ENCODE results near the gene SDK2. TPM values are rescaled to one million over a fixed set of nuclear protein-coding genes. Genes with fewer than 3 reads are reported as not detected.

The SDK2 gene
- polyA plus RNA-seq (2012; ENCODE audit: insufficient read length, low read depth): 9.7 TPM

DNA sequence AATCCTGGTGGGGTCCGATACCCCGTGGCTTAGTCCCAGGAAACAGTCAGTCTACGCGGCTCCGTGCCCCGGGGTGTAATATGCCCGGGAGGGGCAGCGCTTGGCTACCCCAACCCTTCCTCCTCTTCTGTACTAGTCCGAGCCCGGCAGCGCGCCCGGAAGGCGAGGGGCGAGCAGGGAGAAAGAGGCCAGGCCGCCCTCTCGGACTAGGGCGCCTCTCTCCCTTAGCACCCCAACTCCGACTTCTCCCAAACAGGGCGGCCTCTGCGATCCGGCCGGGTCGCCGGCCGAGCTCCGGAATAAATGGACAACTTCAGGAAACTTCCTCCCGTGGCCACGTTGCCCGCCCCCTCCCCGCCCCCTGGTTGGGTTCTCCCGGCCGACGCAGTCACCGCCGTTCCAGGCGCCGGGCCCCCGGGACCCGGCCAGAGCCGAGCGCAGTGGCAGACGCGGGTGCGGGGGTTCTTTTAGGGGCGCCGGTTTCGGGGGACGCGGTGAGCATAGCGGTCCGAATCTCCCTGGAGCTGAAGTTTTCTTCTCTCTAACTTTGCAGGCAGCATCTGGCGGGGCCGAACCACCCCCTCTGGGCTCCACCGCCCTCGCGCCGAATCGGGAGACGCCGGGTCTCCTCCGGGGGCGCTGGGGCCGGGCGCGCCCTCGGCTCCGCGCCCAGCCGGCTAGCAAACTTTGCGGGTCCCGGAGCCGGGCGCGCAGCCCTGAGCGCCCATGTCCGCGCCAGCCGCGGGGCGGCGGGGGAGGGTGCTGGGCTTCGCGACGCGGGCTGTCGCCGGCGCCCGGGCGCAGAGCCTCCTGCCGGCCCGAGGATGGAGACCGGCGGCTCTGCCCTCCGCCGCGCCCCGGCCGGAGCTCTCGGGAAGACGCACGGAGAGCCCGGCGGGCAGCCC lies at the start of gene SDK2:
Gene SDK2, minus strand, starts transcription at position 301 of the 905 bp plus-strand sequence. CDS start 357 bp downstream, outside the sequence.
- TF ChIP-seq, protein P1, sequence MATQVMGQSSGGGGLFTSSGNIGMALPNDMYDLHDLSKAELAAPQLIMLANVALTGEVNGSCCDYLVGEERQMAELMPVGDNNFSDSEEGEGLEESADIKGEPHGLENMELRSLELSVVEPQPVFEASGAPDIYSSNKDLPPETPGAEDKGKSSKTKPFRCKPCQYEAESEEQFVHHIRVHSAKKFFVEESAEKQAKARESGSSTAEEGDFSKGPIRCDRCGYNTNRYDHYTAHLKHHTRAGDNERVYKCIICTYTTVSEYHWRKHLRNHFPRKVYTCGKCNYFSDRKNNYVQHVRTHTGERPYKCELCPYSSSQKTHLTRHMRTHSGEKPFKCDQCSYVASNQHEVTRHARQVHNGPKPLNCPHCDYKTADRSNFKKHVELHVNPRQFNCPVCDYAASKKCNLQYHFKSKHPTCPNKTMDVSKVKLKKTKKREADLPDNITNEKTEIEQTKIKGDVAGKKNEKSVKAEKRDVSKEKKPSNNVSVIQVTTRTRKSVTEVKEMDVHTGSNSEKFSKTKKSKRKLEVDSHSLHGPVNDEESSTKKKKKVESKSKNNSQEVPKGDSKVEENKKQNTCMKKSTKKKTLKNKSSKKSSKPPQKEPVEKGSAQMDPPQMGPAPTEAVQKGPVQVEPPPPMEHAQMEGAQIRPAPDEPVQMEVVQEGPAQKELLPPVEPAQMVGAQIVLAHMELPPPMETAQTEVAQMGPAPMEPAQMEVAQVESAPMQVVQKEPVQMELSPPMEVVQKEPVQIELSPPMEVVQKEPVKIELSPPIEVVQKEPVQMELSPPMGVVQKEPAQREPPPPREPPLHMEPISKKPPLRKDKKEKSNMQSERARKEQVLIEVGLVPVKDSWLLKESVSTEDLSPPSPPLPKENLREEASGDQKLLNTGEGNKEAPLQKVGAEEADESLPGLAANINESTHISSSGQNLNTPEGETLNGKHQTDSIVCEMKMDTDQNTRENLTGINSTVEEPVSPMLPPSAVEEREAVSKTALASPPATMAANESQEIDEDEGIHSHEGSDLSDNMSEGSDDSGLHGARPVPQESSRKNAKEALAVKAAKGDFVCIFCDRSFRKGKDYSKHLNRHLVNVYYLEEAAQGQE (IDR thresholded peaks at IDR 0.05; ENCODE audit: insufficient read depth in 1 of 2, low read depth in 2 of 2, low read length in 2 of 2): no peak
- TF ChIP-seq SIN3A (IDR thresholded peaks at IDR 0.05; ENCODE audit: borderline replicate concordance, insufficient read depth, low read length): no peak
- no peak for TF ChIP-seq TAF1 (IDR thresholded peaks at IDR 0.05; ENCODE audit: borderline replicate concordance, insufficient read depth, low read length)
- TF ChIP-seq POLR2AphosphoS5 (IDR thresholded peaks at IDR 0.05; ENCODE audit: low read depth, low read length): no peak; the same call in 1 of the 2 replicates
- TF ChIP-seq FOXP2 (optimal IDR thresholded peaks at IDR 0.05; ENCODE audit: borderline replicate concordance, extremely low read depth, extremely low read length, insufficient read depth): no peak

- TF ChIP-seq TAF1 (IDR thresholded peaks at IDR 0.05; ENCODE audit: borderline replicate concordance, insufficient read depth, low read length) (no peak), POLR2AphosphoS5 (IDR thresholded peaks at IDR 0.05; ENCODE audit: low read depth, low read length) (no peak), SIN3A (IDR thresholded peaks at IDR 0.05; ENCODE audit: borderline replicate concordance, insufficient read depth, low read length) (no peak), FOXP2 (optimal IDR thresholded peaks at IDR 0.05; ENCODE audit: borderline replicate concordance, extremely low read depth, extremely low read length, insufficient read depth) (no peak)
- TF ChIP-seq, protein P1 (IDR thresholded peaks at IDR 0.05; ENCODE audit: insufficient read depth in 1 of 2, low read depth in 2 of 2, low read length in 2 of 2): no peak
Observed at GRCh38 chr17:73693071-73693470, 48.8 kb upstream of the SDK2 start.

DNA sequence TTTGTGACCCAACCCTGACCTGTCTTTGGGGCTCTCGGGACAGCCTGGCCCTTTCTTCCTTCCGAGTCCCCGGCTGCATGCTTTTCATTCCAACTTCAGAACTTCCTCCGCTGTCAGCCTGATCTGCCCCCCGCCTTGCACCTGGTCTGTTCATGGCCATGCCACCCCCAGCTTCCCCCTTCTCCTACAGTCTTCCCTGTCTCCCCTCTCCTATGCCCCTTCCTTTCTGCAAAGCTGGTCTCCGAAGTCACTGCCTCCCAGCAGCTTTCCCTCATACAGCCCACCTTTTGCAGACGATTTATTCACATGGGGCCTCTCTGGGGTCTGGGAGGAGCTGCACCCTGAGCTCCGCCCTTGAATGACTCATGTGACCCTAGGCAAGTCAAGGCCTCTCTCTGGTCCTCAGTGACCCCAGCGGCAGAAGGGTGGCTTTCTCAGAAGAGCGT lies 47.1 kb upstream of the SDK2 start:
- no peak for TF ChIP-seq TAF1 (IDR thresholded peaks at IDR 0.05; ENCODE audit: borderline replicate concordance, insufficient read depth, low read length)
- TF ChIP-seq POLR2AphosphoS5 (IDR thresholded peaks at IDR 0.05; ENCODE audit: low read depth, low read length): no peak
- no peak for TF ChIP-seq SIN3A (IDR thresholded peaks at IDR 0.05; ENCODE audit: borderline replicate concordance, insufficient read depth, low read length)
- TF ChIP-seq FOXP2 (optimal IDR thresholded peaks at IDR 0.05; ENCODE audit: borderline replicate concordance, extremely low read depth, extremely low read length, insufficient read depth): no peak
- TF ChIP-seq, protein P1 (IDR thresholded peaks at IDR 0.05; ENCODE audit: insufficient read depth in 1 of 2, low read depth in 2 of 2, low read length in 2 of 2): no peak

DNA sequence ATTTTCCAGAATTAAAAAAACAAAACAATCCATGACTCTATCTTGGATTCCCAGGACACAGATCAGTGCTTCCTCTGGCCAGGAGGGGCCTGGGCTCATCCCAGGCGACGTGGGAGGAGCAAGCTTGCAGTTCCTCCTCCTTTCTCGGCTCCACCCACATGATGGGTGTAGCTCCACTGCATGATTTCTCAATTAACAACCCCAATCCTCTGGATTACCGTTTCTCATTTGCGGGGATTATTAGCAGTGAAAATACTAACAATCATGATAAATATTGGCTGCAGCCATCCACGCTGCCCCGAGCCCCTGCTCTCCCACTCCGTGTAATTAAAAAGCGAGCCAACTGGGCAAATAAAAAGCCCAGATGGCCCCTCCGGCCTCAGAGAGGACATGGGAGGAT lies 46.4 kb upstream of the SDK2 start:
- TF ChIP-seq SIN3A (IDR thresholded peaks at IDR 0.05; ENCODE audit: borderline replicate concordance, insufficient read depth, low read length) (no peak), FOXP2 (optimal IDR thresholded peaks at IDR 0.05; ENCODE audit: borderline replicate concordance, extremely low read depth, extremely low read length, insufficient read depth) (no peak), POLR2AphosphoS5 (IDR thresholded peaks at IDR 0.05; ENCODE audit: low read depth, low read length) (no peak), TAF1 (IDR thresholded peaks at IDR 0.05; ENCODE audit: borderline replicate concordance, insufficient read depth, low read length) (no peak)
- TF ChIP-seq, protein P1 (IDR thresholded peaks at IDR 0.05; ENCODE audit: insufficient read depth in 1 of 2, low read depth in 2 of 2, low read length in 2 of 2): no peak
